Measurements from ENCODE around the gene PKNOX2. TPM values are rescaled to one million over a fixed set of nuclear protein-coding genes. Genes with fewer than 3 reads are reported as not detected.

The PKNOX2 gene
- total RNA-seq, 2 donors from 2014 or later, result 5.5 to 6.9 TPM

DNA sequence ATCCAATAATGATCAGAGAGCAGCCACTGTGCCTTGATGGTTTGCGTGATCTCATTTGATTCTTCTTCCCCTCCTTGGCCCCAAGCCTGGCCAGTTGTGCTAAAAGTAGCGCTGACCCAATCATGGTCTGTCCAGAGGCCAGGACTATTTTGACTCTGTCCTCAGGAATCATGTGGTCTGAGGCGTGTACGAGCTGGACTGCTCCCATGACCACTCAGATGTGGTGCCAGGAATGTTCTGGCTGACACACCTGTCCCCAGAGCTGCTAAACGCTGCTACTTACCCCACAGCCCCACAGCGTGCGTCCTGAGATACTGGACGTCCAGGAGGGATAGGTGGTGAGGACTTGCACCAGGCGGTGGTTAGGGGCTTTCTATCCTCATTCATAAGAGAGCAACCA, 261.1 kb downstream of the PKNOX2 start:
- Histone ChIP-seq H3K27ac (peak overlapping the region; percentile 65 to 86), H3K4me1 (peaks cover 0 to 31% of the 10 kb centered on the region in 2 donors), H3K36me3 (no peaks in the 10 kb centered on the region), H3K27me3 (no peaks in the 10 kb centered on the region), H3K9me3 (no peaks in the 10 kb centered on the region), H3K4me3 (no peak overlapping the region)
- TF ChIP-seq, protein P1, sequence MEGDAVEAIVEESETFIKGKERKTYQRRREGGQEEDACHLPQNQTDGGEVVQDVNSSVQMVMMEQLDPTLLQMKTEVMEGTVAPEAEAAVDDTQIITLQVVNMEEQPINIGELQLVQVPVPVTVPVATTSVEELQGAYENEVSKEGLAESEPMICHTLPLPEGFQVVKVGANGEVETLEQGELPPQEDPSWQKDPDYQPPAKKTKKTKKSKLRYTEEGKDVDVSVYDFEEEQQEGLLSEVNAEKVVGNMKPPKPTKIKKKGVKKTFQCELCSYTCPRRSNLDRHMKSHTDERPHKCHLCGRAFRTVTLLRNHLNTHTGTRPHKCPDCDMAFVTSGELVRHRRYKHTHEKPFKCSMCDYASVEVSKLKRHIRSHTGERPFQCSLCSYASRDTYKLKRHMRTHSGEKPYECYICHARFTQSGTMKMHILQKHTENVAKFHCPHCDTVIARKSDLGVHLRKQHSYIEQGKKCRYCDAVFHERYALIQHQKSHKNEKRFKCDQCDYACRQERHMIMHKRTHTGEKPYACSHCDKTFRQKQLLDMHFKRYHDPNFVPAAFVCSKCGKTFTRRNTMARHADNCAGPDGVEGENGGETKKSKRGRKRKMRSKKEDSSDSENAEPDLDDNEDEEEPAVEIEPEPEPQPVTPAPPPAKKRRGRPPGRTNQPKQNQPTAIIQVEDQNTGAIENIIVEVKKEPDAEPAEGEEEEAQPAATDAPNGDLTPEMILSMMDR (IDR thresholded peaks at IDR 0.05), result no peak
- DNase-seq (ENCODE audit: low spot score), result peak; percentile 78

DNA sequence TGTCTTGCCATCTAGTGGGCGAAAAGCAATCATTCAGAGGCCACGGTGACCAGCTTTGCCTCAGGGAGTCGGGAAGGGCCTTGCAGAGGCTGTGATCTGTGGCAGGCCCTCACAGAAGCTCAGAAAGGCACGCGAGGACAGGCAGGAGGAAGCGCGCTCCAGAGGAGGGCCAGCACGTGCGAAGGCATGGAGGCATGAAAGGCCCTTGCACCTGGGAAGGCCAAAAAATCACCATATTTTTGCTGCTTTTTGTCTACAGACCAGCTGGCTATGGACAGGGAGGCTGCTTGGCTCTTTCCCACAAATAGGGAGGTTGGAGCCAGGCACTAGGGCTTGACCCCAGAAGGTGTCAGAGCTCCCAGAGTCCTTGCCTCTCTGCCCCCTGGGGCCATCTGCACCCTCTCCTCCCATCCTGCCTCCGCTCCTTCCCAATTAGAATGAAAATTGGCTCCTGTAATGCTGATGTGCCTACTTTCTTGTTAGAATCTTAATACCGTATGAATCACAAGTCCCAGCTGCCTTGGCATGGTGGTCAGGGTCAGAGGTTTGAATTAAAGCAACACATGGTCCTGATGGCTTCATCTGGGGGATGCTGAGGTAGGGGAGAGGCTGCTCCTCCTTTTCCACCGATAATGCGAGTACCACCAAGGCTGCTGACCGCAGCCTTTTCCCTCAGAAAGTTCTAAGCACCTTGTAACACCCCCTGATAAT, 262.4 kb downstream of the PKNOX2 start:
- no peaks in the 10 kb centered on the region for H3K9me3 ChIP-seq
- no peaks in the 10 kb centered on the region for H3K27me3 ChIP-seq
- TF ChIP-seq, protein P1 (IDR thresholded peaks at IDR 0.05), result no peak
- no peak for DNase-seq (ENCODE audit: low spot score)
- H3K36me3 ChIP-seq, result no peaks in the 10 kb centered on the region
- H3K27ac ChIP-seq, result peak overlapping the region; percentile 48 to 86
- H3K4me1 ChIP-seq, result peaks cover 0 to 31% of the 10 kb centered on the region in 2 donors
- H3K4me3 ChIP-seq, result no peak overlapping the region

DNA sequence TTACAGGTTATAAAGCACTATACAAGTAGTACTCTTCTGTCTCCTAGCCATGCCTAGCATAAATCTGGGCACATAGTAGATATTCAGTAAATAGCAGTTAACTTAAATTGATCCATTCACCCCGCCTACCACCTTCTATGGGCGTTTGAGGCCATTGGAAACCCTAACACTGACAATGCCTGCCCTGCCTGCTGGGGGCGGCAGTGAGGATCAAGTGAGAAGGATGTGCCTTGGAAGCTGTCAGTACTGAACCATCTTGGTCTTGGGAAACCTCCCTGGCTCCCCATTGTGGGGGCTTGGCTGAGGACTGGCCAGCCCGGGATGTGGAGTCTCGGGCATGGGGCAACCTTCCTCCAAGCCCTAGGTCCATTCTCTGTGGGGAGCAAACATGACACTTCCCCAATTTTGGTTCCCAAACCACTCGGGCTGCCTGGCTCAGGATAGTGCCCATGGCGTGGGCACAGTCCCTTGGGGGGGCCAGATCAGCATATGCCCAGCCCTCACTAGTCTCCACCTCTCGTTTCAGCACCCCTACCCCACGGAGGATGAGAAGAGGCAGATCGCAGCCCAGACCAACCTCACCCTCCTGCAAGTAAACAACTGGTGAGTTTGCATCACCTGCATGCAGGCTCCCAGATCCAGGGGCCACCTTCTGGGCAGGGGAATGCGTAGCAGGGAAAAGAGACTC, 264.1 kb downstream of the PKNOX2 start:
- H3K27ac ChIP-seq, result no peak overlapping the region
- DNase-seq (ENCODE audit: low spot score), result no peak
- H3K4me1 ChIP-seq, result peaks cover 0 to 31% of the 10 kb centered on the region in 2 donors
- TF ChIP-seq, protein P1 (IDR thresholded peaks at IDR 0.05), result no peak
- H3K4me3 ChIP-seq, result no peak overlapping the region
- no peaks in the 10 kb centered on the region for H3K36me3 ChIP-seq
- H3K27me3 ChIP-seq, result no peaks in the 10 kb centered on the region
- H3K9me3 ChIP-seq, result no peaks in the 10 kb centered on the region

DNA sequence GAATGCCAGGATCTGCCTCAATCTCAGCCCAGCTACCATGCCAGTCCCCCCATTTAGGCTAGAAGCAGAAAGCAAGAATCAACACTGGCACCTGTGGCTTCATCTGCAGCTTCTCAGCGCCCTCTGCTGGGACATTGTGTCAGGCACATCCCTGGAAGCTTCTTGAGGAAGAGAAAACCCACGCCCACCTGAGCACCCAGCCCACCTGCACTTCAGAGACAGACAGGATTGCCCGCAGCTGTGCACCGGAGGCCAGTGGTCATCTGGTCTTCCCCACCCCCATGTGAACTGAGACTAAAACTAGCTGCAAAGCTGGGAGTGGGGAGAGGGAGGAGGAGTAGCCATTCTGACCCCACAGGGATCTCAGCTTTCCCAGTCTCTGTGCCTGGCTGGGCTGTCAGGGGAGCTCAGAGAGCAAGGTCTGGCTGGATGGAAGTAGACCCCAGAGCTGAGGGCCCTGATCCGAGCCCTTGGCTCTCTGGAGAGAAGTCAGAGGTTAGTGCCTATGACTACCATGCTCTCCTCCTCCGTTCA, 264.7 kb downstream of the PKNOX2 start:
- Histone ChIP-seq H3K27me3 (no peaks in the 10 kb centered on the region), H3K36me3 (no peaks in the 10 kb centered on the region), H3K9me3 (no peaks in the 10 kb centered on the region), H3K4me3 (no peak overlapping the region), H3K4me1 (peaks cover 0 to 31% of the 10 kb centered on the region in 2 donors), H3K27ac (peak overlapping the region; percentile 13 to 39)
- TF ChIP-seq, protein P1 (IDR thresholded peaks at IDR 0.05), result peak; percentile 57 to 75
- DNase-seq (ENCODE audit: low spot score), result no peak

DNA sequence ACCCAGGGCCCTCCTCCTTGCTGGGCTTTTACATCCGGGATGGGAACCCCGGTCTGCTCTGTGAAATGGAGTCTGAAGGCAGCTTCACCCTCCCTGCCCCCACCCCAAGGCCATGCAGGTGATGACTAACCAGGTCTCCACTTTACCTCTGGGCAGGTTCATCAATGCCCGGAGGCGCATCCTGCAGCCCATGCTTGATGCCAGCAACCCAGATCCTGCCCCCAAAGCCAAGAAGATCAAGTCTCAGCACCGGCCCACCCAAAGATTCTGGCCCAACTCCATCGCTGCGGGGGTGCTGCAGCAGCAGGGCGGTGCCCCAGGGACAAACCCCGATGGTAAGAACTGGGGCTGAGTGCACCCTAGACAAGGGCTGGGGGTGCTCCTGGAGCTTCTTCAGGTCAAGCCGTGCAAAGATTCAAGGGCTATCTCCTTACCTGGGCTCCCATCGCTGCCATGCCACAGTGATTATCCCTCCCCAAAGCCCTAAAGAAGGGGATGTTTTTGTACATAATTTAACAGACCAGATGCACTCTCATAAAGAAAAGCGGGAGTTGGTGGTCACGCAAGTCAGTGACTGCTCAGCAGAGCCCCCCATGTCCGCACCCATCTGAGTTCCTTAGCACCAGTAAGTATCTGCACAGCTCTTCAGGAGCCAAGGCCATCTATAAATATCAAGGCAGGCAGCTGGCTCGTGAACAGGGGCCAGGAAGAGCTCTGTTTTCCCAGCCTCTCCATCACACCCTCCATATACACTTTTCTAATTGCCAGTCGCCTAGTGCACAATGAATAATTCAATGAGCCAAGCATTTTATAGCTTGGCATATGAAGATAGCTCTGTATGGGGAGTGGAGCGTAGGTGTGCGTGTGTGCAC, 265.5 kb downstream of the PKNOX2 start:
- no peak overlapping the region for H3K4me3 ChIP-seq
- no peak for DNase-seq (ENCODE audit: low spot score)
- H3K27me3 ChIP-seq, result no peaks in the 10 kb centered on the region
- TF ChIP-seq, protein P1 (IDR thresholded peaks at IDR 0.05), result no peak
- H3K9me3 ChIP-seq, result no peaks in the 10 kb centered on the region
- H3K36me3 ChIP-seq, result no peaks in the 10 kb centered on the region
- peaks cover 0 to 25% of the 10 kb centered on the region in 2 donors for H3K4me1 ChIP-seq
- peak overlapping the region; percentile 13 to 39 for H3K27ac ChIP-seq

All from right atrium auricular region (tissue), 2 donors.